Activated CD8-positive, alpha-beta memory T cell treated with anti-CD3 and anti-CD28 coated beads, Interleukin-2, amount 50 U/mL, for 4 hours (primary cell): ENCODE results near the gene WDCP.
"Not testable (repeated sequence)": the region's sequence is repeated elsewhere in the genome, so short reads cannot be mapped to it uniquely, and the experiment has no call there.

ENCODE experiments used
- DNase-seq: peaks from one replicate; pipeline ENCODE4 v3.0.0-alpha.2; 2020

Gene WDCP

GRCh38 chr2:24046930-24047702 is at the start of gene WDCP:
Gene WDCP, minus strand, starts transcription at chr2:24047391. Its CDS starts 7,897 bp downstream, at chr2:24039494.
- peak; percentile 87 for DNase-seq

GRCh38 chr2:24095171-24095677 is 48.0 kb upstream of the WDCP start:
- not testable (repeated sequence) for DNase-seq

GRCh38 chr2:24093270-24093669 is 46.1 kb upstream of the WDCP start:
- not testable (repeated sequence) for DNase-seq

GRCh38 chr2:24088821-24089359 is 41.7 kb upstream of the WDCP start:
- DNase-seq, result no peak

- no peak for DNase-seq
Measured at GRCh38 chr2:24087032-24087431, 39.8 kb upstream of the WDCP start.

GRCh38 chr2:24086241-24086640 is 39.0 kb upstream of the WDCP start:
- no peak for DNase-seq

- no peak for DNase-seq
Measured at GRCh38 chr2:24085200-24085489, 38.0 kb upstream of the WDCP start.

GRCh38 chr2:24084386-24085199 is 37.4 kb upstream of the WDCP start, which contains the start of gene TP53I3:
Gene TP53I3, minus strand, starts transcription at chr2:24084834. Its CDS starts 508 bp downstream, at chr2:24084326.
- peak; percentile 84 for DNase-seq

GRCh38 chr2:24083567-24084385 is 36.6 kb upstream of the WDCP start:
- no peak for DNase-seq

GRCh38 chr2:24082787-24083566 is 35.8 kb upstream of the WDCP start:
- DNase-seq, result no peak

- no peak for DNase-seq
Measured at GRCh38 chr2:24080701-24081100, 33.5 kb upstream of the WDCP start.

GRCh38 chr2:24077879-24078278 is 30.7 kb upstream of the WDCP start:
- no peak for DNase-seq

GRCh38 chr2:24077535-24077877 is 30.3 kb upstream of the WDCP start:
- DNase-seq, result no peak

- DNase-seq, result no peak
Measured at GRCh38 chr2:24076849-24077534, 29.8 kb upstream of the WDCP start.

GRCh38 chr2:24075915-24076848 is 29.0 kb upstream of the WDCP start, which contains the start of gene SF3B6:
Gene SF3B6, minus strand, starts transcription at chr2:24076326. Its CDS starts 97 bp downstream, at chr2:24076229.
- peak; percentile 100 for DNase-seq

GRCh38 chr2:24075259-24075658 is 28.1 kb upstream of the WDCP start:
- no peak for DNase-seq

- no peak for DNase-seq
Measured at GRCh38 chr2:24073816-24074215, 26.6 kb upstream of the WDCP start.

GRCh38 chr2:24072259-24072658 is 25.1 kb upstream of the WDCP start:
- DNase-seq, result no peak

- no peak for DNase-seq
Measured at GRCh38 chr2:24065341-24065740, 18.1 kb upstream of the WDCP start.
